MM.1S (cell line): ENCODE data around the gene SPEG.

Source experiments
- EZH2 ChIP-seq: fragments of 300-600 bp; sonication (generic); optimal IDR thresholded peaks from 2 replicates; pipeline ENCODE3; 2017; ENCODE audit warnings: low read depth, mild to moderate bottlenecking, antibody characterized with exemption, low read length, mixed read lengths
- EZH2phosphoT487 ChIP-seq: fragments of 300-600 bp; sonication (generic); IDR thresholded peaks from 2 replicates; pipeline ENCODE4 v1.6.1; 2018; ENCODE audit warnings: antibody characterized with exemption, low read length
- TF ChIP-seq, protein P1 (sequence below): fragments of 300-600 bp; sonication (generic); IDR thresholded peaks from 2 replicates; pipeline ENCODE4 v1.5.1; 2016; ENCODE audit warnings: antibody characterized with exemption, low read length, mixed read lengths

- no peak for TF ChIP-seq EZH2phosphoT487
- TF ChIP-seq, protein P1, sequence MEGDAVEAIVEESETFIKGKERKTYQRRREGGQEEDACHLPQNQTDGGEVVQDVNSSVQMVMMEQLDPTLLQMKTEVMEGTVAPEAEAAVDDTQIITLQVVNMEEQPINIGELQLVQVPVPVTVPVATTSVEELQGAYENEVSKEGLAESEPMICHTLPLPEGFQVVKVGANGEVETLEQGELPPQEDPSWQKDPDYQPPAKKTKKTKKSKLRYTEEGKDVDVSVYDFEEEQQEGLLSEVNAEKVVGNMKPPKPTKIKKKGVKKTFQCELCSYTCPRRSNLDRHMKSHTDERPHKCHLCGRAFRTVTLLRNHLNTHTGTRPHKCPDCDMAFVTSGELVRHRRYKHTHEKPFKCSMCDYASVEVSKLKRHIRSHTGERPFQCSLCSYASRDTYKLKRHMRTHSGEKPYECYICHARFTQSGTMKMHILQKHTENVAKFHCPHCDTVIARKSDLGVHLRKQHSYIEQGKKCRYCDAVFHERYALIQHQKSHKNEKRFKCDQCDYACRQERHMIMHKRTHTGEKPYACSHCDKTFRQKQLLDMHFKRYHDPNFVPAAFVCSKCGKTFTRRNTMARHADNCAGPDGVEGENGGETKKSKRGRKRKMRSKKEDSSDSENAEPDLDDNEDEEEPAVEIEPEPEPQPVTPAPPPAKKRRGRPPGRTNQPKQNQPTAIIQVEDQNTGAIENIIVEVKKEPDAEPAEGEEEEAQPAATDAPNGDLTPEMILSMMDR: no peak
- TF ChIP-seq EZH2: no peak
These were observed 16.3 kb upstream of the SPEG start, which contains the start of gene DES for GRCh38 chr2:219418155-219419011.
